Gastroesophageal sphincter (tissue), 4 donors: ENCODE measurements around the gene ADAM10. TPM values are rescaled to one million over a fixed set of nuclear protein-coding genes. Genes with fewer than 3 reads are reported as not detected.

Experiments used
- ATAC-seq: fragments of 150-250 bp; one replicate; pipeline ENCODE4 v1.9.1; 2016; ENCODE audit warnings: mild to moderate bottlenecking, moderate library complexity
- H3K27ac ChIP-seq, 4 donors: fragments of 200-600 bp; sonication (generic) in 3 of 4; 1 replicate in 3 of 4; 2 replicates in 1 of 4; pipeline ENCODE4 v1.5.1; 2016 to 2019
- H3K27me3 ChIP-seq: fragments of 200-600 bp; sonication (generic); one replicate; pipeline ENCODE4 v1.5.1; 2019
- H3K36me3 ChIP-seq, 2 donors: fragments of 200-600 bp; sonication (generic); one replicate each; pipeline ENCODE4 v1.5.1; 2019; ENCODE audit warnings: control low read depth in 1 of 2
- H3K4me1 ChIP-seq, 3 donors: fragments of 200-600 bp; sonication (generic); 1 replicate in 2 of 3; 2 replicates in 1 of 3; pipeline ENCODE4 v1.5.1; 2016 to 2019; ENCODE audit warnings: control low read depth in 2 of 3
- H3K4me3 ChIP-seq, 2 donors: fragments of 200-600 bp; sonication (generic); one replicate each; pipeline ENCODE4 v1.5.1; 2019; ENCODE audit warnings: mild to moderate bottlenecking in 1 of 2, moderate library complexity in 1 of 2
- H3K9me3 ChIP-seq, 3 donors: fragments of 200-600 bp; sonication (generic); one replicate each; pipeline ENCODE4 v1.5.1; 2017 to 2019; ENCODE audit warnings: control low read depth in 2 of 3
- EP300 ChIP-seq: sonication (generic); formaldehyde crosslinking; IDR thresholded peaks from one replicate; pipeline ENCODE4 v1.6.1; 2017; ENCODE audit warnings: antibody characterized with exemption, mild to moderate bottlenecking
- POLR2A ChIP-seq, 2 donors: fragments of 450-650 bp; IDR thresholded peaks; one replicate each; pipeline ENCODE4 v1.6.1; 2017; ENCODE audit warnings: antibody characterized with exemption in 2 of 2, mild to moderate bottlenecking in 2 of 2, moderate library complexity in 1 of 2
- POLR2AphosphoS5 ChIP-seq: sonication (generic); formaldehyde crosslinking; IDR thresholded peaks from one replicate; pipeline ENCODE4 v1.6.1; 2017; ENCODE audit warnings: antibody characterized with exemption
- WGBS, 2 donors: methylation state at CpG; one replicate each; pipeline ENCODE4 v1.1.5; 2018; ENCODE audit warnings: low coverage in 1 of 2; 5-methylcytosine and 5-hydroxymethylcytosine counted together
- total RNA-seq, 4 donors: library from RNA; depleted of rRNA; stranded (reverse); fragments of >200 nt; gene quantifications; one replicate each; pipeline ENCODE4 v1.1.0, GENCODE V29; 2016
- TF ChIP-seq, protein P1 (sequence below), 4 experiments: fragments of 200-600 bp in 2 of 4; fragments of 450-650 bp in 2 of 4; sonication (generic) in 1 of 4; IDR thresholded peaks; one replicate each; pipeline ENCODE4 v1.5.1; 2017 to 2019; ENCODE audit warnings: antibody characterized with exemption in 4 of 4, mild to moderate bottlenecking in 2 of 4, moderate library complexity in 2 of 4

Gene ADAM10
- total RNA-seq, 4 donors from 2014 or later: 59.5 to 69.1 (median 62.3) TPM

DNA sequence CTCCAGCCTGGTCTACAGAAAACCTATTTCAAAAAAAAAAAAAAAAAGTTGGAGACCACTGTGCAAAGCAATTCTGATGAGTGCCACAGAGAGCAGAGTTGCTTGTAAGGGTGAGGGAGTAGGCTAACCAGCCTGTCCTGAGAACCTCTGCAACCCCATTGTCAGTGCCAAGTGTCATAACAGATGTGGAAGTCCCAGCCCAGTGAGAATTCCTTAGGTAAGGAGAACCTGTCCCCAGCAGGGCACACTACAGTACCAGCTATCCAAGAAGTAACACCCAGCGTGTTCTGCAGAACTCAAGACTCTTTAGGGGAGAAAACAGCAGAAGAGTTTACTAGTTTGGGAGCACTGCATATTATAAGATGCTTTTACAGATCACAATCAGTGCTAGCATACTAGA, 161.4 kb downstream of the ADAM10 start:
- Histone ChIP-seq H3K4me3 (no peak overlapping the region), H3K27me3 (peaks cover 9% of the 10 kb centered on the region), H3K4me1 (no peaks in the 10 kb centered on the region), H3K36me3 (peaks cover 0 to under 1% of the 10 kb centered on the region in 2 donors), H3K27ac (no peak overlapping the region), H3K9me3 (peaks cover 0 to 5% (median 0%) of the 10 kb centered on the region in 3 donors)
- ATAC-seq: no peak
- TF ChIP-seq POLR2A (IDR thresholded peaks at IDR 0.05): no peak
- no peak for TF ChIP-seq EP300
- no peak for TF ChIP-seq POLR2AphosphoS5
- TF ChIP-seq, protein P1, sequence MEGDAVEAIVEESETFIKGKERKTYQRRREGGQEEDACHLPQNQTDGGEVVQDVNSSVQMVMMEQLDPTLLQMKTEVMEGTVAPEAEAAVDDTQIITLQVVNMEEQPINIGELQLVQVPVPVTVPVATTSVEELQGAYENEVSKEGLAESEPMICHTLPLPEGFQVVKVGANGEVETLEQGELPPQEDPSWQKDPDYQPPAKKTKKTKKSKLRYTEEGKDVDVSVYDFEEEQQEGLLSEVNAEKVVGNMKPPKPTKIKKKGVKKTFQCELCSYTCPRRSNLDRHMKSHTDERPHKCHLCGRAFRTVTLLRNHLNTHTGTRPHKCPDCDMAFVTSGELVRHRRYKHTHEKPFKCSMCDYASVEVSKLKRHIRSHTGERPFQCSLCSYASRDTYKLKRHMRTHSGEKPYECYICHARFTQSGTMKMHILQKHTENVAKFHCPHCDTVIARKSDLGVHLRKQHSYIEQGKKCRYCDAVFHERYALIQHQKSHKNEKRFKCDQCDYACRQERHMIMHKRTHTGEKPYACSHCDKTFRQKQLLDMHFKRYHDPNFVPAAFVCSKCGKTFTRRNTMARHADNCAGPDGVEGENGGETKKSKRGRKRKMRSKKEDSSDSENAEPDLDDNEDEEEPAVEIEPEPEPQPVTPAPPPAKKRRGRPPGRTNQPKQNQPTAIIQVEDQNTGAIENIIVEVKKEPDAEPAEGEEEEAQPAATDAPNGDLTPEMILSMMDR (IDR thresholded peaks at IDR 0.05): no peak
- 75% methylated on average over 1 of the region's 1 CpG; no CpG with 5 or more reads in 1 of the 2 donors for WGBS, 2 donors

DNA sequence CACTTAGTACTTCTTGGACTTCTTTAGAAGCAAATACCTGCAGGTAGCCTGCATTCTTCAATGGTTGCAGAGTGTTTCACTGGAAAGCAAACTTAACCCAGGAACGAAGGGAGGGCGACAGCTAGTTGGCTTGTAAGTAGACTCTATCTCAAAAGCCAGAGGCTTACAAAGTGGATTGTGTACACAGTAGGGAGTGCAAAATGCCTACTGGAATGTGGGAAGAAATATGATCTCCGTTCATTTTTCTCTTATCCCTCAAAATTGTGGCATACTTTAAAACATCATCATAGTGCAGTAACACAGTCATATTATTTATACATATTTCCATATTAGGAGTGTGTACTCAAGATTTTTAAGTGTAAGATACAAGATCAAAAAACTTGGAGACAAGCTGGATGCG, 162.0 kb downstream of the ADAM10 start:
- Histone ChIP-seq H3K9me3 (peaks cover 0 to 7% (median 0%) of the 10 kb centered on the region in 3 donors), H3K4me3 (no peak overlapping the region), H3K27me3 (peaks cover 9% of the 10 kb centered on the region), H3K27ac (no peak overlapping the region), H3K36me3 (no peaks in the 10 kb centered on the region), H3K4me1 (no peaks in the 10 kb centered on the region)
- WGBS, 2 donors: 68 to 87% methylated on average over 4 of the region's 4 CpGs
- ATAC-seq: no peak
- TF ChIP-seq POLR2AphosphoS5 (no peak), EP300 (no peak), POLR2A (IDR thresholded peaks at IDR 0.05) (no peak)
- TF ChIP-seq, protein P1 (IDR thresholded peaks at IDR 0.05): no peak

DNA sequence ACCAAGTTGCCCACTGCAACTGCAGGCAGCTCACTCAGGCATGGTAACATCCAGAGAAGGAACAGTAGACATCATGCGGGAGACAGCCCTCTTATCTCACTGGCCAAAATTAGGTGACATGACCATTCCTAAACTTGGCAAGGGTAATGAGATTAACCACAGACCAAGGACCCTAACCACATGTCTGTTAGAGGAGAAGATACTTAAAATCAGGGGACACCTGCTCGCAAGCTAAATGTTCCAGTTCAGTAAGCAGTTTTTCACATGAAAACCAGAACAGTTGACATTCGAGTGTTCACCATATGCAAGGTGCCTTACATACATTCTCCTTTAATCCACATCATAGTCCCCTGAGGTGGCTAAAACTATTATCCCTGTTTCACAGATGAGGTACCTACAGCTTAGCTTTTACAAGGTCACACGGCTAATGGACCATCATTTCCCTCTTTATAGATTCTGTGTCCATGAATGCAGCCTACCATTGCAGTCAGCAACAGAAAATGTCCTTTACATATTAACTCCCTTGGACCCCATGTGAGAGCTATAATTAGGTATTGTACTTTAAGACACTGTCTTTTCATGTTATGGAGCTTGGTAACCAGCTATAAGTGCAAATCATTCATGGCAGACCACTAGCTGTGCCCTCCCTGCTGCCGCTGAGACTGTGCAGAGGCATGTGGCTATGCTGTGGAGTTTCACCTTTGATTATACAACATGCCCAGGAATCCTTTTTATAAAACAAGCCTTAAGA, 163.6 kb downstream of the ADAM10 start:
- H3K4me1 ChIP-seq: no peaks in the 10 kb centered on the region
- 93 to 97% methylated on average over 3 of the region's 5 CpGs for WGBS, 2 donors
- peaks cover 9% of the 10 kb centered on the region for H3K27me3 ChIP-seq
- TF ChIP-seq, protein P1 (IDR thresholded peaks at IDR 0.05): no peak
- TF ChIP-seq EP300: no peak
- TF ChIP-seq POLR2AphosphoS5: no peak
- no peak for TF ChIP-seq POLR2A (IDR thresholded peaks at IDR 0.05)
- H3K9me3 ChIP-seq: peaks cover 0 to 7% (median 0%) of the 10 kb centered on the region in 3 donors
- no peak overlapping the region for H3K4me3 ChIP-seq
- H3K27ac ChIP-seq: no peak overlapping the region
- no peaks in the 10 kb centered on the region for H3K36me3 ChIP-seq
- ATAC-seq: no peak

DNA sequence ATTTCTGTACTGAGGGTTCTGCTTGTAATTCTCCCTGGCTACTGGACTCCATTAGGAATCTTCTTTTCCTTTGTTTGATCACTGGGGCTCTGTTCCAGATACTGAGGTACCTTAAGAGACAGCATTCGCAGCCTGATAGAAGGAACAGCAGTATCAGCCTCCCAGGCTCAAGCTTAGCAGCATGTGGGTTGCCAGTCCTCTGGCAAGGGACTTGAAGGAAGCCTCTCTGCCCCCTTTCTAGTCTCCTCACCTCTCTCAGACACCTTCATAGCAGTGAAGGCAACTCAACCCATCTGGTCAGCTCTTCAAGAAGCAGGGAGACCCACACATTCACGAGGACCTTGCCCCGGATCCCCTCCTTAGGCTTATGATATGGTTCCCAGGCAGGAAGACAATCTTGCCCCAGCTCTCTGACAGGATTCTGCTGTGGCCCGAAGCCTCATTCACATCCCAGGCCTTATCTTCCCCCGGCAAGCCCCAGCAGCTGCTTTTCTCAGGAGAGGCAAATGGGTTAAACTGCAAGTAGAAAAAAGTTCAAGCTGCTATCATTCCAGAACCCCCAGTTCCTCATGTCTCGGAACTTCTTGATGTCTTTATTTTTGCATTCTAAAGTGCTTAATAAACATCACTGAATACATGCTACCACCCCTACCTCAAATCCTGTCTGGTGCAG, 164.6 kb downstream of the ADAM10 start:
- ATAC-seq: no peak
- WGBS, 2 donors: 64 to 75% methylated on average over 4 to 5 of the region's 6 CpGs

More for the DNA sequence above, 164.6 kb downstream of the ADAM10 start:
- H3K27ac ChIP-seq: no peak overlapping the region
- H3K27me3 ChIP-seq: peaks cover 9% of the 10 kb centered on the region
- no peaks in the 10 kb centered on the region for H3K36me3 ChIP-seq
- H3K4me3 ChIP-seq: no peak overlapping the region
- TF ChIP-seq, protein P1 (IDR thresholded peaks at IDR 0.05): no peak
- TF ChIP-seq POLR2AphosphoS5 (no peak), EP300 (no peak), POLR2A (IDR thresholded peaks at IDR 0.05) (no peak)
- no peaks in the 10 kb centered on the region for H3K4me1 ChIP-seq
- H3K9me3 ChIP-seq: peaks cover 0 to 7% (median 0%) of the 10 kb centered on the region in 3 donors
